ENCODE measurements around the gene SIGLEC6. TPM values are rescaled to one million over a fixed set of nuclear protein-coding genes. Genes with fewer than 3 reads are reported as not detected.
A peak's percentile ranks its signal among the peaks of the same experiment; 100 is the strongest.

Gene SIGLEC6
- total RNA-seq, 2 experiments from 2014 or later, result not detected

- CTCF ChIA-PET, result no interaction called here
- no peak for DNase-seq
- Mint-ChIP-seq H3K4me3 (no peak overlapping the region), H3K27me3 (peaks cover 7% of the 10 kb centered on the region), H3K27ac (no peak overlapping the region), H3K36me3 (peaks cover 7% of the 10 kb centered on the region), H3K4me1 (peaks cover 3% of the 10 kb centered on the region), H3K9me3 (ENCODE audit: low read depth) (no peaks in the 10 kb centered on the region)
- ATAC-seq, result no peak
Measured at GRCh38 chr19:51493776-51494175, 37.7 kb downstream of the SIGLEC6 start.

- H3K4me1 Mint-ChIP-seq, result peaks cover 5% of the 10 kb centered on the region
- H3K9me3 Mint-ChIP-seq (ENCODE audit: low read depth), result no peaks in the 10 kb centered on the region
- H3K27me3 Mint-ChIP-seq, result peaks cover 7% of the 10 kb centered on the region
- H3K4me3 Mint-ChIP-seq, result no peak overlapping the region
- no peak overlapping the region for H3K27ac Mint-ChIP-seq
- ATAC-seq (no peak), DNase-seq (no peak)
- H3K36me3 Mint-ChIP-seq, result peaks cover 7% of the 10 kb centered on the region
- CTCF ChIA-PET, result no interaction called here
Measured at GRCh38 chr19:51491586-51491985, 39.9 kb downstream of the SIGLEC6 start.

GRCh38 chr19:51490676-51491075 is 40.8 kb downstream of the SIGLEC6 start:
- CTCF ChIA-PET, result no interaction called here
- DNase-seq (no peak), ATAC-seq (no peak)
- Mint-ChIP-seq H3K36me3 (peaks cover 7% of the 10 kb centered on the region), H3K27me3 (peaks cover 7% of the 10 kb centered on the region), H3K27ac (no peak overlapping the region), H3K4me3 (no peak overlapping the region), H3K4me1 (peaks cover 5% of the 10 kb centered on the region), H3K9me3 (ENCODE audit: low read depth) (peaks cover 2% of the 10 kb centered on the region)

DNA sequence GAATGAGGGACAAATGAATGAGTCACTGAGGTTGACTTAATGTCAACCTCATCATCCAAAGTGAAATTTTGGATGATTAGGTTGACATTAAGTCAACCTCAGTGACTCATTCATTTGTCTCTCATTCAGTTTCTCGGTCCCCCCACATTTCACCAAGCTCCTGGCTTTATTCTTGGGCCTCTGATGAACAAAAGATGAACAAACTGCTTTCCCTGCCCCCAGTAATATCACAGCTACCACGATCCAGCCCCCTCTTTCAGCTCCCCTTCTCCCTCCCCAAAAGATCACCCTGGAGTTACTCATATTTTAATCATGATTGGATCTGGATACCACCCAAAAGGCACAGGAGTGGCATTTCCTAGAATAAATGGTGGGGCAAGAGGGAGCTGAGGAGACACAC is 42.4 kb downstream of the SIGLEC6 start:
- H3K4me3 Mint-ChIP-seq, result no peak overlapping the region
- DNase-seq (no peak), ATAC-seq (no peak)
- H3K36me3 Mint-ChIP-seq, result peaks cover 5% of the 10 kb centered on the region
- H3K4me1 Mint-ChIP-seq, result peaks cover 5% of the 10 kb centered on the region
- peaks cover 2% of the 10 kb centered on the region for H3K9me3 Mint-ChIP-seq (ENCODE audit: low read depth)
- peaks cover 11% of the 10 kb centered on the region for H3K27me3 Mint-ChIP-seq
- CTCF ChIA-PET, result no interaction called here
- H3K27ac Mint-ChIP-seq, result no peak overlapping the region

GRCh38 chr19:51488491-51488890 is 43.0 kb downstream of the SIGLEC6 start:
- ATAC-seq (no peak), DNase-seq (no peak)
- no peak overlapping the region for H3K27ac Mint-ChIP-seq
- H3K4me1 Mint-ChIP-seq, result peaks cover 5% of the 10 kb centered on the region
- peaks cover 2% of the 10 kb centered on the region for H3K9me3 Mint-ChIP-seq (ENCODE audit: low read depth)
- peaks cover under 1% of the 10 kb centered on the region for H3K36me3 Mint-ChIP-seq
- CTCF ChIA-PET, result interaction anchor here (1.0 kb wide), 1 partner anchor 15 kb away, joined by 4 read pairs; no protein-coding TSS in a partner anchor
- H3K27me3 Mint-ChIP-seq, result peaks cover 6% of the 10 kb centered on the region
- no peak overlapping the region for H3K4me3 Mint-ChIP-seq

DNA sequence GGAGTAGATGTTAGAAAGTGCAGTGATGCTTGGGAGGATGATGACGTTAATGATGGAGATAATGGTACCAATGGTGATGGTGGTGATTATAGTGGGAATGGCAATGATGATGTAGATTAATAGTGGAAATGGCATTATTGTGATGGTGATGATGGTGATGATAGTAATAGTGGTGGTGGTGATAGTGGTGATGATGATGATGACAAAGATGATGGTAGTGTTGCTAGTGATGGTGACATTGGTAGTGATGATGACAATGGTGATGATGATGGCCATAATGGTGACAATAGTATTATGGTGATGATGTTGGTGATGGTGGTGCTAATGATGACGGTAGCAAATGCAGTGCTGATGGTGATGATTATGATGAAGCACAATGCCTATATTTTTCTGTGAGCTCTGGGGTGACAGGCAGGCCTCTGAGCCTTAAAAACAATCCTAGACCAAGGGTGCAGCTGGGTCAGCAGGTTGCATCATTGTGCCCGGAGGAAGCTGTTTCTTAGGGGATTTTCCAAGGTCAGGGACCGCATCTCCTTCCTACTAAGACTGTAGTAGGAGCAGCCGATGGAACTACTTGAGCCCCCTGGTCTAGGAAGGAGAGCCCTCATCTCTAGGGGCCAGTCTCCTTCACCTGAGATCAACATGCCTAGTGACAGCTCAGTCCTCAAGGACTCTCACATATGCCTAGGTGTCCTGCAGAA is 45.4 kb downstream of the SIGLEC6 start:
- peaks cover 5% of the 10 kb centered on the region for H3K4me1 Mint-ChIP-seq
- H3K27me3 Mint-ChIP-seq, result peaks cover 9% of the 10 kb centered on the region
- no peak overlapping the region for H3K27ac Mint-ChIP-seq
- CTCF ChIA-PET, result interaction anchor here (0.9 kb wide), 1 partner anchor 13 kb away, joined by 3 read pairs; no protein-coding TSS in a partner anchor
- H3K4me3 Mint-ChIP-seq, result no peak overlapping the region
- ATAC-seq, result no peak
- peaks cover 2% of the 10 kb centered on the region for H3K9me3 Mint-ChIP-seq (ENCODE audit: low read depth)
- DNase-seq, result no peak
- H3K36me3 Mint-ChIP-seq, result no peaks in the 10 kb centered on the region

GRCh38 chr19:51480590-51480989 is 50.9 kb downstream of the SIGLEC6 start:
- CTCF ChIA-PET, result interaction anchor here (1.2 to 2.9 kb wide), 3 partner anchors 8 to 176 kb away, joined by 3 to 15 read pairs (median 3); no protein-coding TSS in a partner anchor
- H3K27me3 Mint-ChIP-seq, result peaks cover 24% of the 10 kb centered on the region
- H3K27ac Mint-ChIP-seq, result no peak overlapping the region
- no peak overlapping the region for H3K4me3 Mint-ChIP-seq
- no peaks in the 10 kb centered on the region for H3K36me3 Mint-ChIP-seq
- H3K4me1 Mint-ChIP-seq, result peaks cover 2% of the 10 kb centered on the region
- ATAC-seq (no peak), DNase-seq (no peak)
- peaks cover 2% of the 10 kb centered on the region for H3K9me3 Mint-ChIP-seq (ENCODE audit: low read depth)

DNA sequence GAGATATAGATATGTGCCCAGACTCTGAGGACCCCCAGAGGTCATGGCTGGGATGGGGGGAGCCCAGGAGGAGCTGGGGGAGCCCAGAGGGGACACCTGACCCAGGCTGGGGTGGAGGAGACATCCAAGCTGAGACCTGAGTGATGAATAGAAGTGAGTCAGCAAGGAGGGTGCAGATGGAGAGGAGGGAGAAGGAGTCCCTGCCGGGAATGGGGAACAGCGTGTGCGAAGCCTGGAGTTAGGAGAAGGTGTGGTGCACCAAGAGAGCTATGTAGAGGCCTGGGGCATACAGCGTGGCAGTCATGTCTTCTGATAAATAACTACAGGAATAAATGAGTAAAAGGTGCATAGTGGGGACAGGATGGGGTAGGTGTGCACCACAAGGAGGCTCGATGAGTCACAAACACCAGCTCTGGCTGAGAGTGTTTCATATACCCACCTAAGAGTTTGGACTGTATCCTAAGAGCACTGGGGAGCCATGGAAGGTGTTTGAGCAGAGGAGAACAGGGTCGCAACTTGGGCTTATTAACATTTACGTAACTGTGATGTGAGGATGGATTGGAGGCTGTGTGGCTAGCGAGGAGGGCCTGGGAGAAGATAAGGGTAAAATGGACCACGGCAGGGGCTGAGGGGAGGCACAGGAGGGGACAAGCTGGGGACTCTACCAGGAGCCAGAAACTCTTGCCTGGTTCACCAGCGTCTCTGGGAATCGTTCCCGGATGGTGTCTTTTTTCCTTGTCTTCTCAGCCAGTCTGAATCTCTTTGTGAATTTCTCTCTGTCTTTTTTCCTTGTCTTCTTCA is 51.7 kb downstream of the SIGLEC6 start:
- Mint-ChIP-seq H3K9me3 (ENCODE audit: low read depth) (peaks cover 2% of the 10 kb centered on the region), H3K27ac (no peak overlapping the region), H3K4me1 (peaks cover 2% of the 10 kb centered on the region), H3K4me3 (no peak overlapping the region), H3K36me3 (no peaks in the 10 kb centered on the region), H3K27me3 (peaks cover 21% of the 10 kb centered on the region)
- CTCF ChIA-PET, result interaction anchor here (1.2 to 1.3 kb wide), 2 partner anchors 36 to 177 kb away, joined by 3 read pairs; no protein-coding TSS in a partner anchor
- ATAC-seq, result peak; percentile 30
- DNase-seq, result no peak

DNA sequence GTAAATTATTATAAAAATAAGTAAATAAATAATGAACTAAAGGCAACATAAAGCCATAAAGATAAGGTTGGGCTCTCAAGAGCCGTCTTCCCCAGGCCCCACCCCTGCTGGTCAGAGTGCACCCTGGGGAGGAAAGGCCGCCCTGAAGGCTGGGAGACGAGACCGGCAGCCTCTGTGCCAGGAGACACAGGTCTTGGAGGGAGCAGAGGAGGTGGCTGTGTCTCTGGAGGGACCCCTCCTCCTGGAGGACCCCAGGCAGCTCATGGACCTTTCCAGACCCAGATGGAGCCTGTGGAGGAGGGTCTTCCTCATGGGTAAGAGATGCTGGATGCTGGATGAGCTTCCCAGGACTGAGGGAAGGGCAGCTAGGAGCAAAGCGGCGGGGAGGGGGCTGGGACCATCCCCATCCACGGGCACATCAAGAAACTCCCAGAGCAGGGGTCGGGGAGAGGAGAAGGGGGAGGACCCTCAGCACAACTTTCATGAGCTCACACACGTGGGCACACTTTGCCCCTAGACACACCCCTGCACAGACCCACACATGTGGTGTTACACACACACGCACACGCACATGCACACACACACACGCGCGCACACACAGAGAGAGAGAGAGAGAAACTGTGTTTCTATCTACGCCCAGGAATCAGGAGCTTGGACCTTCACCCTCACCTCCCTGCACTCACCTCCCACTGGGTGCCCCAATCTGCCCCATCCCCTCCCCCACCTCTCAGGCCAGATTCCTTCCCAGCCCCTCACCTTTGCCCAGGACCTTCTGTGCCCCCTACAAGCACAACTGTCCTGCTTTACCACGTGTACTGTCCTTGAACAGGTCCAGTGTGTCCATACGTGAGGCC is 52.9 kb downstream of the SIGLEC6 start, which contains the start of gene CEACAM18:
Gene CEACAM18, plus strand, starts transcription at position 159 of the 854 bp plus-strand sequence.
- CTCF ChIA-PET, result no interaction called here
- no peak within 1 kb of the TSS for H3K27ac Mint-ChIP-seq
- H3K4me3 Mint-ChIP-seq, result no peak within 1 kb of the TSS
- peaks cover 2% of the 10 kb centered on the region for H3K9me3 Mint-ChIP-seq (ENCODE audit: low read depth)
- peaks cover 18% of the 10 kb centered on the region for H3K27me3 Mint-ChIP-seq
- H3K4me1 Mint-ChIP-seq, result peaks cover 2% of the 10 kb centered on the region
- H3K36me3 Mint-ChIP-seq, result no peaks in the 10 kb centered on the region
- ATAC-seq (no peak), DNase-seq (no peak)

DNA sequence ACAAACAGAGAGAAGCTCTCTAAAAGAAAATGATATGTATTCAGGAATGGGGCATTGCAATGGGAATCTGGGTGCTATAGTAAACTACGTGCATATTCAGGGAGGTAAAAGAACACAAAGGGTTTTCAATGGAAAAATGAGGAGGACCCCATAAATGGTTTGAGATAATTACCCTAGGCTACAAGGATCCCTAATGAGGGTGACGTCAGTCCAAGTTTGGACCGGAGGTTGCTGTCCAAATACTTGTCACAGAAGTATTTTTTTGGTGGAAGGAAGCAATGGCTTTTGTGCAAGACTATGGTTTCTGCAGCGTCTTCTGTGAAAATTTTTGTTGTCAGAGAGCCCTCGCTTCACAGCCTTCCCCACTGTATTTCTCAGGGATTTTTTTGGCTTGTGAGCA is 54.1 kb downstream of the SIGLEC6 start:
- H3K4me1 Mint-ChIP-seq, result peaks cover 2% of the 10 kb centered on the region
- no peak for ATAC-seq
- peaks cover 2% of the 10 kb centered on the region for H3K9me3 Mint-ChIP-seq (ENCODE audit: low read depth)
- H3K36me3 Mint-ChIP-seq, result no peaks in the 10 kb centered on the region
- no peak for DNase-seq
- H3K4me3 Mint-ChIP-seq, result no peak overlapping the region
- CTCF ChIA-PET, result interaction anchor here (1.1 kb wide), 1 partner anchor 37 kb away, joined by 6 read pairs; no protein-coding TSS in a partner anchor
- H3K27ac Mint-ChIP-seq, result no peak overlapping the region
- H3K27me3 Mint-ChIP-seq, result peaks cover 21% of the 10 kb centered on the region

DNA sequence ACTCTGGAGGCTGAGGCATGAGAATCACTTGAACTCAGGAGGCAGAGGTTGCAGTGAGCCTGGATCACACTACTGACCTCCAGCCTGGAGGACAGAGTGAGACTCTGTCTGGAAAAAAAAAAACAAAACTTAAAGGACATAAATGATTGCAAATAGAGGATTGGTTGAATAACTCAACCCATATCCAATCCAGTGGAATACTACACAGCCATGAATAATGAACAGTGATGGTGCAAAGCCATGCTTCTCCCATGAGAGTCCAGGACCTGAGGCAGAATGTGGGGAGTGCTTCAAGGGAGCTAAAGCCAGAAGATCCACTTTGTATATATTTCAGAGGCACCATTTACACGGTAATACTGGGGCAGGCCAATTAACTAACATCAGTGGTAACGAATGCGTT is 55.3 kb downstream of the SIGLEC6 start:
- H3K9me3 Mint-ChIP-seq (ENCODE audit: low read depth), result peaks cover 2% of the 10 kb centered on the region
- CTCF ChIA-PET, result interaction anchor here (1.1 to 3.9 kb wide), 2 partner anchors 38 to 181 kb away, joined by 6 to 50 read pairs; no protein-coding TSS in a partner anchor
- peaks cover 22% of the 10 kb centered on the region for H3K27me3 Mint-ChIP-seq
- ATAC-seq (no peak), DNase-seq (no peak)
- H3K36me3 Mint-ChIP-seq, result no peaks in the 10 kb centered on the region
- H3K4me3 Mint-ChIP-seq, result no peak overlapping the region
- H3K4me1 Mint-ChIP-seq, result peaks cover 2% of the 10 kb centered on the region
- no peak overlapping the region for H3K27ac Mint-ChIP-seq

GRCh38 chr19:51473009-51473707 is 58.3 kb downstream of the SIGLEC6 start:
- peaks cover 12% of the 10 kb centered on the region for H3K4me1 Mint-ChIP-seq
- H3K9me3 Mint-ChIP-seq (ENCODE audit: low read depth), result peaks cover 2% of the 10 kb centered on the region
- H3K27ac Mint-ChIP-seq, result no peak overlapping the region
- CTCF ChIA-PET, result interaction anchor here (0.7 to 6.1 kb wide), 34 partner anchors 8 to 314 kb away, joined by 3 to 66 read pairs (median 4); partner anchors contain the start of gene SIGLEC6
- DNase-seq, result peak; percentile 87
- H3K27me3 Mint-ChIP-seq, result peaks cover 20% of the 10 kb centered on the region
- H3K36me3 Mint-ChIP-seq, result no peaks in the 10 kb centered on the region
- ATAC-seq, result peak; percentile 79
- H3K4me3 Mint-ChIP-seq, result no peak overlapping the region

Data from activated CD8-positive, alpha-beta memory T cell treated with anti-CD3 and anti-CD28 coated beads, Interleukin-2, amount 10 ng/mL, durations not matched to agents 7 days and 5 days (primary cell).